Measurements from ENCODE around the gene SCYL3.
A peak's percentile ranks its signal among the peaks of the same experiment; 100 is the strongest.
"Not testable (repeated sequence)": the region's sequence is repeated elsewhere in the genome, so short reads cannot be mapped to it uniquely, and the experiment has no call there.

SCYL3 gene, protein sequence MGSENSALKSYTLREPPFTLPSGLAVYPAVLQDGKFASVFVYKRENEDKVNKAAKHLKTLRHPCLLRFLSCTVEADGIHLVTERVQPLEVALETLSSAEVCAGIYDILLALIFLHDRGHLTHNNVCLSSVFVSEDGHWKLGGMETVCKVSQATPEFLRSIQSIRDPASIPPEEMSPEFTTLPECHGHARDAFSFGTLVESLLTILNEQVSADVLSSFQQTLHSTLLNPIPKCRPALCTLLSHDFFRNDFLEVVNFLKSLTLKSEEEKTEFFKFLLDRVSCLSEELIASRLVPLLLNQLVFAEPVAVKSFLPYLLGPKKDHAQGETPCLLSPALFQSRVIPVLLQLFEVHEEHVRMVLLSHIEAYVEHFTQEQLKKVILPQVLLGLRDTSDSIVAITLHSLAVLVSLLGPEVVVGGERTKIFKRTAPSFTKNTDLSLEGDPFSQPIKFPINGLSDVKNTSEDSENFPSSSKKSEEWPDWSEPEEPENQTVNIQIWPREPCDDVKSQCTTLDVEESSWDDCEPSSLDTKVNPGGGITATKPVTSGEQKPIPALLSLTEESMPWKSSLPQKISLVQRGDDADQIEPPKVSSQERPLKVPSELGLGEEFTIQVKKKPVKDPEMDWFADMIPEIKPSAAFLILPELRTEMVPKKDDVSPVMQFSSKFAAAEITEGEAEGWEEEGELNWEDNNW

DNA sequence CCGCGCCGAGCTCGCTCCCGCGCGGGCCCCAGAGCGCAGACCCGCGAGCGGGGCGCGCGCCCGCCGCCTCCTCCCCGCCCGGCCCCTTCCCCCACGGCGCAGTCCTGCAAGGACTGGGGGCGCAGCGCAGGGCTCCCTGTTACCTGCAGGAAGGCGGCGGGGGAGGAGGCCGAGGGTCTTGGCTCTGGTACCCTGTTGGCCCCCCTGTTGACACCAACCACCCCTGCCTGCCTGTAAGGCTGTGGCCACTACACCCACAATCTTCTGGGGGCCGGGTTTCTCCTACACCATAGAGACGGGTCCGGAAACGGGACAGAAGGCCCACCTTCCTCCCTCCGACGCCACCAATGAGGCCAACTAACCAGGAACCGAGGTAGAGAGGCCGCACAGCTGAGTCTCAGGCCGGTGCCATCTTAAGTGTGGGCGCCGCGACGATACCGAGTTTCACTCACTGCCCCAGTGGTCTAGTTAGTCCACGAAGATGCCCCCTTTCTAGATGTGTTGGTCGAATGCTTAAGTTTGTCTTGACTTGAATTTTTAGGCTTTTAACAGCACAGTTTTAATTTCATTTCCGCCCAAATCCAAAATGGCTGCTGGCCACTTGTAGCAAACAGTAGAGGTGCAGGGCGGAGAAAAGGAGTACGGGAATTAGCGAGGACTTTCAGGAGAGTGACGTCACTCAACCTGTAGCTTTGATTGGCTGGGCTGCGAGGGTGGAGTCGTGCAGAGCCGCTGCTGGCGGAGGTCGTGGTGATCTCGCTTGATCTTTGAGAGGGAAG is at the start of gene SCYL3:
Gene SCYL3, minus strand, starts transcription at position 252 of the 779 bp plus-strand sequence. CDS start 5,056 bp downstream, outside the sequence.
- FAIRE-seq = peak; percentile 33

DNA sequence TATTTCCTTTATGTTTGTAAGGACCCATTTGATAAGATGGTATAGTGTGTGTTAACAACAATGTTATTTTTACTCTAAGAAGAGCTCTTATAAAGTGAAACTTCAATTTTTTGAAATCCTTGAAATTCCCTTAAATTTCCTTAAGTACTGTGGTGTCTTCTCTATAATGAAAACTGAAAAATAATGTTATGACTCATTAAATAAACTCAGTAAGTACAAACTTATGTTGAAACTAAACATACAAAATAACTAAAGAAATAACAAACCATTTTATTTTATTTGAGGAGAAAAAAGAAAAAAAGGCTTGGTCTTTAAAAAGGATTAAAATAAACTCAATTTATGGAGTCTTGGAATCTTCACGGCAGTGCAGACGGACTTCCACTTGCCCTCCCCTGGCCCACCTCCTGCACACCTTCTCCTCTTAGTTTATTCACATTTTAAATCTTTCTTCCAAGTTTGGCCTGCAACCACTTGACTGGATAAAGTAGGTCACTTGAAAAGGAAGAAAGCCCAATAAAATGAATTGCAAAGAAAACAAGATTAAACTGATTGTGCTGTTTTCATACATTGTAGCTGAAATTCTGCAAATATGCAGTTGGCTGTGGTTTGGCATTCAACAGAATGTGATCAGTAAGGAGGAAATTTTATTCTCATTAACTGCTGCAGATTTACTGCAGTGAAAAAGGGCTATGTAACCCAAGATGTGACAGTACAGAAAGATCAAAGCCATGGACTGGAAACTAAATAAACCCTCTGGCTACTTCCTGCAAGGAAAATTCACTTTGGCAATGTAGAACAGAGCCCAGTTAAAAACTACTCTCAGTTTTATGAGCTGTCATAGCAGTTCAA is 48.5 kb upstream of the SCYL3 start:
- no peak for FAIRE-seq

DNA sequence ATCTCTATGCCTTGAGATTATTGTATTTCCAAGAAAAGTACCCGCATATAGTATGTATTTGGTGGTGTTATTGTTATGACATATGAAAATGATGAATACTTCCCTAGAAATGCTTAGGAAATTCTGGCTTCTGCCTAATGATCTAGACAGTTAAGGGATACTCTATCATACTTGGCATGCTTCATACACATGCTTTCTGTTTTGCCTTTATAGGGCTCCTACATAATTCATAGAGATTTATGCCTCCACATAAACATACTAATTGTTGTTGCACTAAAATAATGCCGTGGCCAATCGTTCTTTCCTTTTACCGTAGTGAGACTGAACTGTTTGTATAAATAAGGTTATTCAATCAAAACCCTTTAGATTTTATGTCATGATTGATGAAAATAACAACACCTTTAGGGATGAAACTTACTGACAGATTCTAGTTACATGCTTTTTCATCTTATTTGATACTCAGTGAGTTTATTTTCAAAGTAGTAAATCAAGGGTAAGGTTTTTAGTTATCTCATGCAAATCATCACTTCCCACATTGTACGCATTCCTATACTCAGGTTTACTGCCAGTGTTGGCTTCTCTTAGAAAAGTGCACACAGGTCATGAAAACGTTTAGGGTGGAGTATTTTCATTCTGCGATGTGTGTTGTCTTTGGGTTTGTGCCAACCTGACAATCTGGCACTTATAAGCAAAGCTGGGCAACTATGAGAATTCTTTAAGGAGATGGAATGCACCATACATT is 40.5 kb upstream of the SCYL3 start:
- no peak for FAIRE-seq

DNA sequence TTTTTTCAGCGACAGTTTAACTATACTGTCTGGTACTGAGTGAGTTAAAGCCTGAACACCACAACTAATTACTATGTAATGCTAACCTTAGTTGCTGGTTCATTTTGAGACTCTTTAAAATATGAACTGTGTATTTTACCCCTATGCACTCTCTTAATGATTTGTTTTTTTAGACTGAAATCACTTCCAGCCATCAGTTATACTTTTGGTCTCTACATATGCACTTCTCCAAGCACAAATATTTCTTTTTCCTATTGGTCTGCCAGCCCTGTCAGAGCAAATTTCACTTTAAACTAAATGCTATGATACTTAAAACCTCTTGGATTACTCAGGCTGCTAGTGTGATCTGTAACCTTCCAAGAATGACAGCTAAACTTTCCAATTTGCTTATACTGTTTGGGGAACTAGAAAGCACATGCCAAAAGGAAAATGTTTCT is 38.1 kb upstream of the SCYL3 start:
- FAIRE-seq = no peak

DNA sequence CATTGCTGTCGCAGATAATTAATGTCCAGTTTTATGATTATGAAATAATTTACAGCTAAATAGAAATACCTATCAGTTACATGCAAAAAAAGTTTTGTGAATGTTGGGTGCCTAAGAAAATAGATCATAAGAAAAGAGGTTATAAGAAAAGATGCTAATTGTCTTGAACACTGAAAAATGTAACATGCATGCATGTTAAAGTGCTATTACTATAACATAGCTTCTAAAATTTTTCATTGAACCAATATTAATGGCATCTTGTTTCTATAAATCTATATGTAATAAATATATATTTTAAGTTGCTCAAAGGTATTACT is 35.5 kb upstream of the SCYL3 start:
- no peak for FAIRE-seq

DNA sequence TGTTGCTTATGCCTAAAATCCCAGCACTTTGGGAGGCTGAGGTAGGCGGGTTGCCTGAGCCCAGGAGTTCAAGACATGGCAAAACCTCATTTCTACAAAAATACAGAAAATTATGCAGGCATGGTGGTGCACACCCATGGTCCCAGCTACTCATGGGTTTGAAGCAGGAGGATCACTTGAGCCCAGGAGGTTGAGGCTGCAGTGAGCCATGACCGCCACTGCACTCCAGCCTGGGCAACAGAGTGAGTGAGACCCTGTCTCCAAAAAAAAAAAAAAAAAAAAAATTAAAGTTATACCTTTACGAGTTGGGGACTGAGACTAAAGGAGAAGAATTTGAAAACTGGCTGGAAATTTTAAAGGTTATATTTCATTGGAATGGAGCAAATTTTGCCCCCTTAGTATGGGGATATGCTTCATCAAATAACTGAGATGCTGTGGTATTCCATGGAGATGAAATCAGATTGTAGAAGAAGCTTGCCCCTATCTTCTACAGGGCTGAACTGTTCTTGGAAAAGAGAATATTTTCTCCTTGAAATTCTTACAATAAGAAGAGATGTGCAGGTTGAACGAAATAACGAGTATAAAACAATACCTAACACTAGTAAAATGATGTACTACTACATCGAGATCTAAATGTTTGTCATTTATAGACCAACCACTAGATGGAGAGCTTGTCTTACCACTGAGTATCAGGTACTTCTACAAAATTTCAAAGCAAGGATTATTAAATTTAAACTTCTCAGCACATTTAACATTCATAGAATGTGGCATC is 34.9 kb upstream of the SCYL3 start:
- peak; percentile 87 for FAIRE-seq

DNA sequence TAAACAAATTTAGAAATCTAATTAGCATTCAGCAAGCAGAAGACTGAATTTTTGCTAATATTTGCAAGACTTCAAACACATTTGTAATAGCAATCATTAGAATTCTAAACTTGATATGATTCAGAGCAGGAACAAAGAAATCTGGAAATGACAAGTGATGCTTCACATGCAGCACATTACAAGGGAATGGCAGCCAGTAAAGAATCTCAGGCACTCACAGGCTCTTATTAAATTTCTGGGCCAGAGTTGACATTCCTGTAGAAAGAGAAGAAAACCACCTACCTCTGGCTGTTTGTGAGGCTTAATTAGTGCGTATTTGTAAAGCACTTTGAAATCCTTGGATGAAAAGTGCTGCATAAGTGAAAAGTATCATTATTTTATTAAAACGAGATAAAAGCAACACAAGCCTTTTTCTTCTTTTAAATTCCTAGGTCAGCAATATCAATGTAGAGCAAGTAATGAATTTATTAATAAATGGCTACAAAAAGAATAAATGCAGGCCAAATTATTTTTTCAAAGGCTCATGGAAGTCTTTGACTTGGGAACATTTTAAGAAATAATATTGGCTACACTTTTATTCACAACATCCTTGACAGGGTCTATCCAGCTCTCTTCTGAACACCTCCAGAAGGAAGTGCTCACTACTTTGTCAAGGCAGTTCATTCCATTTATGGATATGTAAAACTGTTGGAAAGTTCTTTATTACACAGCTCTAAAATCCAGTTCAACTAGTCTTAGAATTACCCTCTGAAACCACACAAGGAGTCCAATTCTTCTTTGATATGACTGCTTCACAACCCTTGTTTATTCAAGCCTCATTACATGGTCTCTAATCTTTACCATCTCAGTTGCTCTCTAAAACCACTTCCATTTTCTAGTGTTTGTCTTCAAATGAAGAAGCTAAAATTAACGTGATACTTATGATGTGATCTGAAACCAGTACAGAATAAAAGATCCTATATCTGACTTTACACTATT is 32.1 kb upstream of the SCYL3 start:
- FAIRE-seq = no peak

DNA sequence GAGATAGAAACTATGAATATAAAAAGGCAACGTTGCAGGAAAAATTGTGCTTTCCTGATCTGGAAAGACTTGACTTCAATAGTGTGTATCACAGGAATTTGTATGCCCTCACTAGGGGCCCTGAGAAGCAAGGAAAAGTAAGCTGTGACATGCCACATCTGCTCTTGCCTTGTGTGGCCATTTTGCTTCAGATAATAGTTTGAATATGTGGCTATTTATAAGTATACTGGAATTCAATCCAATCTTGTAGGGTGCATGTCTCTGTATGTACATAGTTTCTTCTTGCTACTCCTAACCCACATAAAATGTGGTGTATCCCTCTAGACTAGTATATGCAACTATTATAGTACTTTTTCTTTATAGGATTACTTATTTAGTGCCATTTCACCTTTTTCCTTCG is 31.1 kb upstream of the SCYL3 start:
- FAIRE-seq = no peak

DNA sequence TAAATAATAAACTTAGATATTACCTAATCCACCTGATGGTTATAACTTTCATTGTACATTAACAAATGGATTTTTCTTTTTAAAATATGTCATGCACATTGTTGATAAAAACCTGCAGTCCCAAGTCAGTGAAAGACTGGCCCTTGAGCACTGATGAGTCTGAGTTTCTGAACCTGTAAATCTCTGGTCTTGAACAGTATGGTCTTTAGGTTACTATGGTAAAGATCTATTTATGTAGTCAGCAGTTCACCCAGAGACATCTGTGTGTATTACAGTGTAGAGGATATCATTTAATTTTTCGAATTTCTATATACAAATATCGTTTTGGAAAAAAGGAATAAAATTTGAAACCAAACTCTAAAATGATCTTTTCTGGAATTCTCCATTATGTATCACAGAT is 30.4 kb upstream of the SCYL3 start:
- FAIRE-seq = no peak

DNA sequence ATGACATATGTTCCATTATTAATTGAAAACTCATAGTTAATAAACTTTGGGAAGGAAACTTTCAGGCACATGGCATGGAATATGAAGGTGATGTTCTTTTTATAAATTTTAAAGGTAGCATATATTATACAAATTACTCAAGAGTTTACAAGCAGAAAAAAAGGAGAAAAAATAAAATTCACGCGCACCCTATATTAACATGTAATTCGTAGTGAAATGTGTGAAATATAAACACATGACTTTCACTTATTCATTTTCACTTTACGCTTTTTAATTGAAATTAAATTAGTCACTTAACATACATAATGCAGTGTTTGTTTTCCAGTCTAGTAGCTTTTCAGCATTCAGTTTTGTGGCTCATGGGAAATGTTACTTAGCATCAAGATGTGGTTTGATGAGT is 27.4 kb upstream of the SCYL3 start:
- no peak for FAIRE-seq

DNA sequence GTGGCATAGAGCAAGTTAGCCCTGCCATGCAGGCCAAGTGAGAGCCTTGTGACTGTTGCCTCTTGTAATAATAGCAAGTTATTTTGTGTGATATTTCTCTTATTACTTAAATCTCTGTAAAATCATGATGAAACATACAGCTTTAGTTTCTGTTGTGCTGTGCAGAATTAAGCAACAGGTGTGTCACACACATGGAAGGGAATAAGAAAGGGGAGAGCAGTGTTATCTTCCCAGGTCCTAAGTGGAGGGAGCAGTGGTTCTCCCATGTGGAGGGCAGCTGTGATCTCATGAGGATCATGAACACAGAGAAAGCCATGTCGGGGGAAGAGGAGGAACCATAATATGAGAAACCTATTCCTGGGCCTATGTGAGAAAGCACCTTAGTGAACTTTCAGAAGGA is 25.2 kb upstream of the SCYL3 start:
- FAIRE-seq = no peak

DNA sequence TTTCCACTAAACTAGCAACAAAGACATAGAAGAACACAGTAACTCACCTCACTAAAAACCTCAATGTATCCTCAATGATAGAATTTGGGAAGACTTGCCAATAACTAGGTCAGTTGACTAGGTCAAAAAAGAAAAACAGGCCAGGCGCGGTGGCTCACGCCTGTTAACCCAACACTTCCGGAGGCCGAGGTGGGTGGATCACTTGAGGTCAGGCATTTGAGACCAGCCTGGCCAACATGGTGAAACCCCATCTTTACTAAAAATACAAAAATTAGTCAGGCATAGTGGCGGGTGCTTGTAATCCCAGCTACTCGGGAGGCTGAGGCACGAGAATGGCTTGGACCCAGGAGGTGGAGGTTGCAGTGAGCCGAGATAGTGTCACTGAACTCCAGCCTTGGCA is 24.5 kb upstream of the SCYL3 start:
- not testable (repeated sequence) for FAIRE-seq

DNA sequence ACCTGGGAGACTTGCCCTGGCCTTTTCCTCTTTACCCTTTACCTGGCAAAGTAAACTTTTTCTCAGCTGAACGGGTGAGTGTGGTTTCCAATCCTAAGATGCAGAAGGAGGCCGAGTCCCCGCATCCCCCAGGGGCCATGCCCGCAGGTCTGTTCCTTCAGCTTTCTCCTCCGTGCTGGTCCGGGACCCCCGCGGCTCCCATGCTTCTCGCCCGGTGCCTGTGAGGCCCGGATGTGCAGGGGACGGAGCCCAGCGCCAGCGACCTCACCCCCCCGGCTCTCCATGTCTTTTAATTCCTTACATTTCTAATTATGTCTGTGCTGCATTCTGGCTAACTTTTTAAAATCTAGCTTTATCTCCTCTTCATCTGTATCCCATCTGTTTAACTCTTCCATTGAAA is 21.5 kb upstream of the SCYL3 start:
- FAIRE-seq = no peak

DNA sequence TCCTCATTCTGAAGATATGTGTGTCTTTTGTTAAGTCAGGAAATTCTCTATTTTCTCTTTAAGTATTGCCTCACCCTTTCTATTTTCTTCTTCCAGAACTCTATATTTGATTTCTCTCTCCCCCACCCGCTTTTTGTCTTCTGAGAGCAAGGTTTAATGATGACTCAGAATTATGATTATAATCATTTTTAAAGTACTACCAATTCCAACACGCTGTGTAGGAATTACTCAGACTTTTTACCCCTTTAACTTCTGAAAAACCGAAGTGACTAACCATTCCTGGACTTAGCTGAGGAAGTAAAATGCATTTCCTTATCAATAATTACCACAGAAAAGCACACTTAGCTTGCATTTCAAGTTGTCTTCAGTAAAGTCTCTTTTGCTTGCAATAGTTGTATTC is 20.8 kb upstream of the SCYL3 start:
- FAIRE-seq = no peak

DNA sequence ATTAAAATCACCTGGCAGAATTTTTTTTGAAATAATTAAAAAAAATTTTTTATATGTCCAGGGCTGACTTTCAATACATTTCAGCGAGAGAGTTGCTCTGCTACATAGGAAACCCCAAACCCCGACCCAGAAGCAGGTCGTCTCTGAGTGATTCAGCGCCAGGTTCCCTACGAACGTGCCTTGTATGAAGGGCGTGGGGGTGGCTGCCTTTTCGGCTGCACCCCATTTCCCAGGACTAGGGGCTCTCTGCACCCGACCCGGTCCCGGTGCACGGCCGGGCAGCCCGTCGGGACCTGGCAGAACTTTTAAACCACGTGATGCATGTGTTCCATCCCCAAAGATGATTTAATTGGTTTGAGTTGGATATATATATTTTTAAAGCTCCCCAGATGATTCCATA is 15.8 kb upstream of the SCYL3 start:
- FAIRE-seq = no peak

DNA sequence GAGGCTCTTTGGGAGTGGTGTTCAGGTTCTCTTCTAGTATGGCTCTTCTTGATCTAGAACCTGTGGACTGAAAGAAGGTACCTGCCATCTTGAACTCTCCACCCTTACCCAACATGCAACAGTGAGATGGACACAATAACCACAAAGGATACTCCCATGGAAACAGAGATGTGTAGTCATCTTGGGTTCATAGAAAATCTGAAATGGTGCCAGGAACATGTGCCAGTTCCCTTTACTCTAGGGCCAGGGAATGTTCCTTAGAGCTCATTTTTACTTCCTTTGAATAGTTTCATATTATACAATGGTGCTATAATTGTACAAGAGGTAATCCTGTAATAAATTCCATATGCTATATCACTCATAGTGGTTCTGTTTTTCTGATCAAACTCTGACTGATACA is 13.2 kb upstream of the SCYL3 start:
- no peak for FAIRE-seq

DNA sequence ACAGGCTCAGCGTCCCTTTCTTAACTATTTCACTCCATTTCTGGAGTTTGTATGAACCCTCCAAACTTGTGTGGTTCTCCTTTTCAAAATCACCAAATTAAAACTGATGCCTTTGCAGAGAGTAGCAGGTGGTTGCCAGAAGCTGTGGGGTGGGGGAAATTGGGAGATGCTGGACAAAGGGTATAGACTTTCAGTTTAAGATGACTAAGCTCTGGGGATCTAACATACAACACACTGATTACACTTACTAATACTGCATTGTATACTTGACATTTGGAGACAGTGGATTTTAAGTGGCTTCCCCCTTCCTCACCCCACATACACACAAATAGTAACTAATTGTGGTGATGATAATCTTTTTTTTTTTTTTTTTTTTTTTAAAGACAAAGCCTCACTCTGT is 11.1 kb upstream of the SCYL3 start:
- FAIRE-seq = no peak

DNA sequence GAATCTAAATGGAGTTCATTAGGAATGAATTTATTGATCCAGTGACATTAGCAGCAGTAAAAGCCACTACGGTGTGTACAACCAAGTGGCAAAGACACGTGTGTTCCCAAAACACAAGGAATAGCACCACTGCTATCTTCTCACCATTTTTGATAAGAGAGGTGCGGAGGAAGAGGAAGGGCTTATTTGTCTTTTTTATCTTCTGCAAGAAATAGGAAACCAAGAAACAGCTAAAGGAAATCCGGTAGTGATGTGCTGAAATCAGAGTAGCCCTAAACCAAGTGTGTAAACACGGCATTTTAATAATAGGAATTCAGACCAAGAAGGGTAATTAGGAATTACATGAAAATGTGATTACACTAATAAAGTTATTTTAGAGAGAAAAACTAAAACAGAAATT is 9.1 kb upstream of the SCYL3 start:
- FAIRE-seq = no peak

DNA sequence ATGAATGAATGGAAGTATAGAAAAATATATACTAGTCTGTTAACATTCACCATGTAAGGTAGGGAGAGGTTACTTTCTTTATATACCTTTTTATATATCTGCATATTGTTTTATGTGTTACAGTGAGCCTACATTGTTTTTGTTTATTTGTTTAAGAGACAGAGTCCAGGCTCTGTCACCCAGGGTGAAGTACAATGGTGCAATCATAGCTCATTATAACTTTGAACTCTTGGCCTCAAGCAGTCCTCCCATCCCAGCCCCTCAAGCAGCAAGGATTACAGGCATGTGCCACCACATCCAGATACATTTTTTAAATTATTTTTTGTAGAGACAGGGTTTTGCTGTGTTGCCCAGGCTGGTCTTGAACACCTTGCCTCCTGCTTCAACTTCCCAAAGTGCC is 7.4 kb upstream of the SCYL3 start:
- no peak for FAIRE-seq

DNA sequence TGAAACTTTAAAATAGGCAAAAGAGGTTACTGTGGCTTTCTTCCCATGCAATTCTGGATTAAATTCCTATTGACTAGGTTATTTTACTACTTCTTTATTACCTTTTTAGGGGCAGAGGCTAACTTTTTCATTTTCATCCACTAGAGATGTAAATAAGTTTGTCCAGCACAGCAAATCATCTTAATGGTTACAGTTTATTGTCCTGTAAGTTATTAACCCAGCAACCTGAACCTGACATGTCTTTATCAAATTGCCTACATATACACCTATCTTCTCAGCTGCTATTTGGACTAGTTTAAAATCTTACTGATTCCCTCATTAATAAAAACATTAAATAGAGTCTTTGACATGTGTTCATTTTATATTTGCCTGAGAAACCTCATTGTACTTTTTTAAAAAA is 6.9 kb upstream of the SCYL3 start:
- no peak for FAIRE-seq

All from colon (tissue), 2 donors.